ENCODE data around the gene CTDSPL. TPM values are rescaled to one million over a fixed set of nuclear protein-coding genes. Genes with fewer than 3 reads are reported as not detected.

The CTDSPL gene
- polyA plus RNA-seq, 1 of the 3 experiments (the other 2 are of a cell fraction): 22.1 TPM

DNA sequence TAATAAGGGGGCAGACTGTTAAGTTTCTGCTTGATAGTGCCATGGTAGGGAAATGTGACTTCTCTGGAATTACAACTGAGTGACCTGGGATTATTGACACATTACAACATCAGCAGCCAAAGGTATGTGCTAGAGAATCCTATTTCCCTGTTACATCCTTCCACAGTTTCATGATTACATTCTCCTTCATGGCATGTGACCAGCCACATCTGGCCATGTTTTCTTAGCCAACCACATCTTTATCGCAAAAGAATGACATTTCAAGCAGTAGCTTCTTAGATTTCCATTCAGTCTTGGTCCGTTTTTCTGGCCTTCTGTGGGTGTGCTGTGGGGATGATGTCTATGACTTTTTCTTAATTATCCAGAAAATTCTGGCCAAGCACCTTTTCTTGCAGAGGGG is 45.4 kb upstream of the CTDSPL start (continued):
- TF ChIP-seq FOSL2 (IDR thresholded peaks at IDR 0.05; ENCODE audit: borderline replicate concordance, low read depth) (no peak), RCOR1 (IDR thresholded peaks at IDR 0.05; ENCODE audit: low read length) (no peak), EP300 (IDR thresholded peaks at IDR 0.05; ENCODE audit: borderline replicate concordance in 1 of 2, low read depth in 1 of 2, low read length in 1 of 2) (no peak), FOXM1 (IDR thresholded peaks at IDR 0.05; ENCODE audit: low read depth) (no peak)
- TF ChIP-seq, protein P1, sequence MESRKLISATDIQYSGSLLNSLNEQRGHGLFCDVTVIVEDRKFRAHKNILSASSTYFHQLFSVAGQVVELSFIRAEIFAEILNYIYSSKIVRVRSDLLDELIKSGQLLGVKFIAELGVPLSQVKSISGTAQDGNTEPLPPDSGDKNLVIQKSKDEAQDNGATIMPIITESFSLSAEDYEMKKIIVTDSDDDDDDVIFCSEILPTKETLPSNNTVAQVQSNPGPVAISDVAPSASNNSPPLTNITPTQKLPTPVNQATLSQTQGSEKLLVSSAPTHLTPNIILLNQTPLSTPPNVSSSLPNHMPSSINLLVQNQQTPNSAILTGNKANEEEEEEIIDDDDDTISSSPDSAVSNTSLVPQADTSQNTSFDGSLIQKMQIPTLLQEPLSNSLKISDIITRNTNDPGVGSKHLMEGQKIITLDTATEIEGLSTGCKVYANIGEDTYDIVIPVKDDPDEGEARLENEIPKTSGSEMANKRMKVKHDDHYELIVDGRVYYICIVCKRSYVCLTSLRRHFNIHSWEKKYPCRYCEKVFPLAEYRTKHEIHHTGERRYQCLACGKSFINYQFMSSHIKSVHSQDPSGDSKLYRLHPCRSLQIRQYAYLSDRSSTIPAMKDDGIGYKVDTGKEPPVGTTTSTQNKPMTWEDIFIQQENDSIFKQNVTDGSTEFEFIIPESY (IDR thresholded peaks at IDR 0.05; ENCODE audit: borderline replicate concordance, low read depth): no peak

GRCh38 chr3:37819591-37819990 is 42.1 kb upstream of the CTDSPL start:
- Histone ChIP-seq H3K4me1 (ENCODE audit: control insufficient read depth in 1 of 2, insufficient read depth in 2 of 2, low read depth in 1 of 2, low read length in 1 of 2) (peaks cover 0 to 32% of the 10 kb centered on the region in 2 experiments; a peak in 2 of 4 replicates), H4K20me1 (ENCODE audit: insufficient read depth) (no peaks in the 10 kb centered on the region), H3F3A (replicated peaks; ENCODE audit: insufficient read depth) (no peaks in the 10 kb centered on the region), H3K9me2 (no peaks in the 10 kb centered on the region), H3K4me2 (no peak overlapping the region), H3K36me3 (replicated peaks in 1 of 2; ENCODE audit: control insufficient read depth in 1 of 2, insufficient read depth in 2 of 2, low read length in 1 of 2) (peaks cover 2 to 3% of the 10 kb centered on the region in 2 experiments), H3K9ac (no peak overlapping the region), H3K27me3 (ENCODE audit: insufficient read depth) (no peaks in the 10 kb centered on the region), H2AFZ (ENCODE audit: low read depth) (no peak overlapping the region), H3K27ac (ENCODE audit: low read depth in 2 of 2, low read length in 1 of 2) (peak overlapping the region in 1 of 2 experiments; percentile 84; a peak in 2 of 4 replicates), H3K4me3 (ENCODE audit: low read depth in 2 of 2, low read length in 1 of 2) (no peak overlapping the region), H3K79me2 (ENCODE audit: insufficient read depth) (no peaks in the 10 kb centered on the region), H3K9me3 (no peaks in the 10 kb centered on the region)
- 50% methylated on average over 3 of the region's 3 CpGs for WGBS (ENCODE audit: low lambda C conversion rate)
- peak; percentile 53 for DNase-seq
- POLR2A ChIA-PET: no interaction called here
- CTCF ChIA-PET: interaction anchor here (1.1 kb wide), 2 partner anchors 156 to 163 kb away, joined by 3 read pairs; no protein-coding TSS in a partner anchor
- TF ChIP-seq, protein P2, sequence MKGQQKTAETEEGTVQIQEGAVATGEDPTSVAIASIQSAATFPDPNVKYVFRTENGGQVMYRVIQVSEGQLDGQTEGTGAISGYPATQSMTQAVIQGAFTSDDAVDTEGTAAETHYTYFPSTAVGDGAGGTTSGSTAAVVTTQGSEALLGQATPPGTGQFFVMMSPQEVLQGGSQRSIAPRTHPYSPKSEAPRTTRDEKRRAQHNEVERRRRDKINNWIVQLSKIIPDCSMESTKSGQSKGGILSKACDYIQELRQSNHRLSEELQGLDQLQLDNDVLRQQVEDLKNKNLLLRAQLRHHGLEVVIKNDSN (IDR thresholded peaks at IDR 0.05; ENCODE audit: borderline replicate concordance, low read depth): no peak
- TF ChIP-seq RXRA (IDR thresholded peaks at IDR 0.05; ENCODE audit: borderline replicate concordance, low read depth): no peak
- no peak for TF ChIP-seq IRF3 (IDR thresholded peaks at IDR 0.05; ENCODE audit: low read depth, low read length)
- peak; percentile 40; the same call in 1 of the 2 replicates for TF ChIP-seq GATA2 (CRISPR knock-in tag; IDR thresholded peaks at IDR 0.05)
- TF ChIP-seq MXI1 (IDR thresholded peaks at IDR 0.05; ENCODE audit: low read depth, low read length): peak; percentile 59; the same call in 1 of the 2 replicates
- TF ChIP-seq NFIC (IDR thresholded peaks at IDR 0.05; ENCODE audit: borderline replicate concordance): peak; percentile 65; the same call in 1 of the 2 replicates
- TF ChIP-seq, protein P3, sequence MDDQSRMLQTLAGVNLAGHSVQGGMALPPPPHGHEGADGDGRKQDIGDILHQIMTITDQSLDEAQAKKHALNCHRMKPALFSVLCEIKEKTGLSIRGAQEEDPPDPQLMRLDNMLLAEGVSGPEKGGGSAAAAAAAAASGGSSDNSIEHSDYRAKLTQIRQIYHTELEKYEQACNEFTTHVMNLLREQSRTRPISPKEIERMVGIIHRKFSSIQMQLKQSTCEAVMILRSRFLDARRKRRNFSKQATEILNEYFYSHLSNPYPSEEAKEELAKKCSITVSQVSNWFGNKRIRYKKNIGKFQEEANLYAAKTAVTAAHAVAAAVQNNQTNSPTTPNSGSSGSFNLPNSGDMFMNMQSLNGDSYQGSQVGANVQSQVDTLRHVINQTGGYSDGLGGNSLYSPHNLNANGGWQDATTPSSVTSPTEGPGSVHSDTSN (IDR thresholded peaks at IDR 0.05): peak; percentile 89
- no peak for TF ChIP-seq CHD2 (IDR thresholded peaks at IDR 0.05; ENCODE audit: low read length, partially characterized antibody)
- TF ChIP-seq YY1 (IDR thresholded peaks at IDR 0.05; ENCODE audit: low read depth): no peak
- no peak for TF ChIP-seq ELF1 (IDR thresholded peaks at IDR 0.05)
- TF ChIP-seq RFX5 (IDR thresholded peaks at IDR 0.05; ENCODE audit: low read length): 0 out of 2 replicates have a peak, but pooled peaks have one; percentile 6
- TF ChIP-seq RCOR1 (IDR thresholded peaks at IDR 0.05; ENCODE audit: low read length): peak; percentile 36; the same call in 1 of the 2 replicates
- TF ChIP-seq CTCF (IDR thresholded peaks at IDR 0.05): no peak
- TF ChIP-seq EZH2phosphoT487 (IDR thresholded peaks at IDR 0.05; ENCODE audit: borderline replicate concordance, low read depth): no peak
- no peak for TF ChIP-seq MEF2A (IDR thresholded peaks at IDR 0.05; ENCODE audit: borderline replicate concordance, low read depth)
- no peak for TF ChIP-seq JUND (IDR thresholded peaks at IDR 0.05)
- peak in 1 of 2 experiments; percentile 85; a peak in 2 of 4 replicates for TF ChIP-seq EP300 (IDR thresholded peaks at IDR 0.05; ENCODE audit: borderline replicate concordance in 1 of 2, low read depth in 1 of 2, low read length in 1 of 2)
- TF ChIP-seq SMC3 (IDR thresholded peaks at IDR 0.05; ENCODE audit: low read depth, low read length): no peak
- TF ChIP-seq TAF1 (IDR thresholded peaks at IDR 0.05; ENCODE audit: borderline replicate concordance, low read depth, low read length): no peak
- no peak for TF ChIP-seq FOXJ3 (CRISPR knock-in tag; IDR thresholded peaks at IDR 0.05)

Data from SK-N-SH (cell line).